Stimulated activated CD8-positive, alpha-beta memory T cell treated with anti-CD3 and anti-CD28 coated beads, Interleukin-4, amount 100 ng/mL, for 1 hour (primary cell): ENCODE data around the gene GRM4.

ENCODE experiments used
- DNase-seq, 2 donors: peaks; one replicate each; pipeline ENCODE4 v3.0.0-alpha.2; 2020; ENCODE audit warnings: low read depth in 2 of 2, low spot score in 1 of 2

GRM4 gene

GRCh38 chr6:33983109-33983716 is 162.7 kb downstream of the GRM4 start:
- no peak for DNase-seq

- no peak for DNase-seq
Observed at GRCh38 chr6:33981861-33982260, 164.0 kb downstream of the GRM4 start.

- DNase-seq: no peak
Observed at GRCh38 chr6:33981421-33981820, 164.5 kb downstream of the GRM4 start.

GRCh38 chr6:33980176-33981175 is 165.4 kb downstream of the GRM4 start:
- no peak for DNase-seq

GRCh38 chr6:33979750-33980149 is 166.1 kb downstream of the GRM4 start:
- DNase-seq: no peak

GRCh38 chr6:33978412-33979150 is 167.3 kb downstream of the GRM4 start:
- DNase-seq: no peak

- no peak for DNase-seq
Observed at GRCh38 chr6:33977606-33978411, 168.1 kb downstream of the GRM4 start.

- no peak for DNase-seq
Observed at GRCh38 chr6:33976437-33977360, 169.2 kb downstream of the GRM4 start.

GRCh38 chr6:33975661-33976436 is 170.0 kb downstream of the GRM4 start:
- DNase-seq: no peak

- no peak for DNase-seq
Observed at GRCh38 chr6:33974471-33974870, 171.4 kb downstream of the GRM4 start.

- DNase-seq: no peak
Observed at GRCh38 chr6:33974030-33974429, 171.9 kb downstream of the GRM4 start.

- no peak for DNase-seq
Observed at GRCh38 chr6:33971580-33971979, 174.3 kb downstream of the GRM4 start.
